HG03280 (cell line): ENCODE results near the gene CCDC107.

ENCODE experiments used
- ATAC-seq: cut with Tn5 transposase; IDR thresholded peaks from one replicate; pipeline ENCODE4 v1.9.1; 2021; ENCODE audit warnings: mild to moderate bottlenecking, moderate library complexity; ENCODE audit not compliant: unreplicated experiment

CCDC107 gene

DNA sequence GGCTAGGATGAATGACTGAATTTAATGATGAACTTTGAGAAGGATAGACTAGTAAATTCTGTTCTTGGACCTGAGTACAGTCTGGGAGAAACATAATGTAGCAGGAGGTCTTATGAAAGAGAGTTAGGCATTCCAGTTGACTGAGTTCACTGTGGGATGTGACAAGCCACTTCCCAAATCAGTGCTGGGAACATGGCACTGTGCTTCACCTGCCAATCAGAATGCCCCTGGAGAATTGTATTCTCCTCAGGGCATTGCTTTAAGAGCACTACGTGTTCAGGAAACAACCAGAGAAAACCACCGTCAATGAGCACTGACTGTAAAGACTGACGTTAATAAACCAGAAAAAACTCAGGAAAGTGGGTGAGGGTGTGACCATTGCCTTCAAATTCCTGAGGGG is 1.2 kb downstream of the CCDC107 start:
- ATAC-seq: no peak

DNA sequence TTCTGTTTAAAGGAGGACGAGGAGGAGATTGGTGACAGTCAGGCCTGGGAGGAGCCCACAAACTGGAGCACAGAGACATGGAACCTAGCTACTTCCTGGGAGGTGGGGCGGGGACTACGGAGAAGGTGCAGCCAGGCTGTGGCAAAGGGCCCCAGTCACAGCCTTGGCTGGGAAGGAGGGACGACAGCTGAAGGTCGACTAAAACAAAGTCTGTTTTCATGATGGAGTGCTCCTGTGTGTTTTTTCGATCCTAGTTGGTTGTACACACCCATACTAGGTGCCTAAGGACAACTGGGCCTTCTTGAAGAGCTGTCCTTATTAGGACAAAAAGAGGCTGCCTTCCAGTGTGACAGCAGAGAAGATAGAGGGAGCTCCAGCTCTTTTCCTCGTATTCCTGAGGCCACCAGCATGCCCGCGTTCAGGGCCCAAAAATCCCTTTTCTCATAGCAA is 2.9 kb downstream of the CCDC107 start:
- ATAC-seq: no peak

DNA sequence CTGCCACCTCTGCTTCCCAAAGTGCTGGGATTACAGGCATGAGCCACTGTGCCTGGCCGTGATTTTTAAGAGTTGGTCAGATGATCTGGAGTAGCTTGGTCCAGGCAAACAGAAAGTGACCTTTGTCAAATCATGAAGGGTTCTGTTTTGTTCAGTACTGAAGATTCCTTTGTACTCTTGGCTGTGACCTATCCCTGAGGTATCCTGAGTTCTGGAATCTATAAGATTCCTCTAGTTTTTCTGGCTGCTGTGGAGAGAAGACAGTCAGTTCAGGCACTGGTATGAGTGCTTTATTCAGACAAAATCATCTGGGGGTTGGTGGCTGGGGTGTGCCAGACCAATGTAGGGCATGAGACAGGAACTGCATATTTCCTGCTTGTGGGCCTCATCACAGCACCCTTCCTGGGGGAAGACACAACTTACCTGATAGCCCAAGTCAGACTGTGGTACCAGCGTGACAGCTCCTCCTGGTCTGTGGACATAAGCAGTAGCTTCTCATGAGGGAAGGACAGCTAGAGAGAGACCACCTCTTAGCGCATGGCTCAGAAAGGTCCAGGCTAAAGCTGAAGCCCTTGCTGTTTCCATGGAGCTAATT is 3.8 kb downstream of the CCDC107 start:
- ATAC-seq: no peak

DNA sequence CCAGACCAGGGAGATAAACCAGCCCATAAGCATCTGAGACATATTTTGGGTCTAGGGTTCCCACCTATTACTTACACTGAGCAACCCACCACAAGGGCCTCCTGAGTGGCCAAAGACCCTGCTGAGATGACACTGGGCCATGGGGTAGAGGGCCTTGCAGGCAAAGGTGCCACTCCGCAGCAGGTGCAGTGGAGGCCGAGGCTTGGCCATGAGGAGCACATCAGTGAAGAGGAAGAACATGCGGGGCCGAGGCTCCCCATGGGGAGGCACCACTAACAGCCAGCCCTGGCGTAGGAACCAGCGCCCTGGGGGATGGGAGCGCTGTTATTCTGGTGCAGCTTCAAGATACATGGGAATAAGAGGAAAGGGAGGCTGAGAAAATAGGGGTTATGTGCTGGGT is 4.3 kb downstream of the CCDC107 start:
- no peak for ATAC-seq

DNA sequence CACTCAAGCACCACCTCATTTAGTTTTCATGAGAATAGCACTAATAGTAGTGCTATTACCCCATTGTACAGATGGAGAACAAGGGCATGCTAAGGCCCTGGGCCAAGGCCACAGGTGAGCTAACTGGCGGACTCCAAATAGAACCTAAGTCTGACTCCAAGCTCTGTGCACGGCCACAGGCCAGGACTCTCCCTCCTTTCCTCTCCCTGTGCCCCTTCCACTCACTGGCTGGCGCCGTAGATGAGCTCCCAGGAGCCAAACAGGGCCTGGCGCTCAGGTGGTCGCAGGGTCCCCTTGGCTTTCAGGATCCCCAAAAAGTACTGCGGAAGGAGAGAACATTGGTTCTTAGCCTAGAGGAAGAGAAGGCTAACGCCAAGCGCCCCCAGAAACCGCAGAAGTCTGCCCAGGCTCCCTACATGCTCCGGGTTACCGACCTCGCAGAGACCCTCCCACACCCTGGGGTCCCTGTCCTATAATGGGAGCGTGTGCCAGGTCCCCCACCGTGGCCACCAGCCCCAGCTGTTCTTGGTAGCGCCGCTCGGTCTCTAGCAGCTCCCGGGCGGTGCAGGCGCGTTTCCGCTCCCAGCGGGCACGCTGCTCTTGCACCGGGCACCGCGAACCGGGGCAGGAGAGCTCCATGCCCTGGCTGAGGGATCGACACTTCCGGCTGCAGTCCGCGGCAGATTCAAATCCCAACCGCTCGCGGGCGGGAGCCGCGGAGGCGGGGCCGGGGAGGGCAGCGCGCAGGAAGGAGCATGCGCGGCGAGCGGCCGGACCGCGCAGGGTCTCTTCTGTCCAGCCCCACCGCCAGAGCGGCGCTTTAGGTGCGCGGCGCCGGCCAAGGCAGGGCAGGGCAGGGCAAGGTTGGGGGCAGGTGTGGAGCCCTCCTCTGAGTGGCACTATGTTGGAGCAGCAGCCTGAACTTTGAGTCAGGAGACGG is 6.7 kb downstream of the CCDC107 start, which contains the start of gene ARHGEF39:
ARHGEF39 (minus strand) TSS at position 665 of the 940 bp plus-strand sequence; CDS start at position 639, 26 bp downstream.
- peak; percentile 79 for ATAC-seq

DNA sequence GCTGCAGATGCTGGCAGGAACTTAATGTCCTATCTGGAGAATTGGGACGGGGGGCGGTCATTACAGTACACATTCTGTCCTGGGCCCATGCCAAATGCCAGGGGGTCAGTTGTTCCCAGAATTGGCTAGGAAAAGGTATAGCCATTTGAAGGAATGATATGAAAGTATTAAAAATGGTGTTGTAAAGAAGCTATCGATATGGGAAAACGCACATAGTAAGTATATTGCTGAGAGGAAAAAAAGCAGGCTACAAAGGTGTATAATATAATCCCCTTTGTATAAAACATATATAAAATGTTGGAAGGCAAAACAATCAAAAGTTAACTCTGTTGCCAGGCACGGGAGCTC is 7.4 kb downstream of the CCDC107 start:
- no peak for ATAC-seq

DNA sequence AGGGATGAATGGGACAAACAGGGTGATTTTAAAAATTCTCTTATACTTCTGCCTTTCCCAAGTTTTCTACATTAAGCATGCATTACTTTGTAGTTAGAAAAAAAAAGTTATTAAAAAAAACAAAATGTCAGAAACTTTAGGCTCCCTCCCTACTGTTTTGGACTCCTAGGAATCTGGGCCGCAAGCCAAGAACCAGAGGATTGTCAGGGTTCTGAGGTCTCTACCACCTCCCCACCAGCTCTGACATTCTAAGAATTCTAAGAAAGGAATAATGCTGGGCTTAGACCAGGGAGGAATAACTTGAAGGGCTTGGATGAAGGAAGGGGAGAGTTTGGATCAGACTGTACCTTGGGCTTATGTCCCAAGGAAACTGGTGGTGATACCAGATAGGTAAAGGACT is 8.0 kb downstream of the CCDC107 start:
- no peak for ATAC-seq

GRCh38 chr9:35666549-35666948 is 8.5 kb downstream of the CCDC107 start:
- no peak for ATAC-seq

DNA sequence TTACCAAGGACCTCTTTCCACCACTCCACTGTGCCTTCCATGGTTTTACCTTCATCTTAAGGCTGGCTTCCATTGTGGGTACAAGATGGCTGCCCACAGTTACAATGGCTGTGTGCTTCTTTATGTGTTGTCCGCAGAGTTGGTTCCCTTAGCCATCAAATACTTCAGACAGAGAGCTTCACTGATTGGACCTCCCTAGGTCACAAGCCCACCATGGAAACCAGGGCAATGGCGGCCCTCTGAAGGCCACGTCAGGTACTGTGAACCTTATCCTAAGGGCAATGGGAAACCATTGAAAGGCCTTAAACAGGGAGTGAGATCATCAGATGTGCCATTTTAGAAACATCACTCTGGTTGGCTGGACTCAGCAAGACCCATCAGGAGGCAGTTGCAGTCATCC is 9.8 kb downstream of the CCDC107 start:
- no peak for ATAC-seq

DNA sequence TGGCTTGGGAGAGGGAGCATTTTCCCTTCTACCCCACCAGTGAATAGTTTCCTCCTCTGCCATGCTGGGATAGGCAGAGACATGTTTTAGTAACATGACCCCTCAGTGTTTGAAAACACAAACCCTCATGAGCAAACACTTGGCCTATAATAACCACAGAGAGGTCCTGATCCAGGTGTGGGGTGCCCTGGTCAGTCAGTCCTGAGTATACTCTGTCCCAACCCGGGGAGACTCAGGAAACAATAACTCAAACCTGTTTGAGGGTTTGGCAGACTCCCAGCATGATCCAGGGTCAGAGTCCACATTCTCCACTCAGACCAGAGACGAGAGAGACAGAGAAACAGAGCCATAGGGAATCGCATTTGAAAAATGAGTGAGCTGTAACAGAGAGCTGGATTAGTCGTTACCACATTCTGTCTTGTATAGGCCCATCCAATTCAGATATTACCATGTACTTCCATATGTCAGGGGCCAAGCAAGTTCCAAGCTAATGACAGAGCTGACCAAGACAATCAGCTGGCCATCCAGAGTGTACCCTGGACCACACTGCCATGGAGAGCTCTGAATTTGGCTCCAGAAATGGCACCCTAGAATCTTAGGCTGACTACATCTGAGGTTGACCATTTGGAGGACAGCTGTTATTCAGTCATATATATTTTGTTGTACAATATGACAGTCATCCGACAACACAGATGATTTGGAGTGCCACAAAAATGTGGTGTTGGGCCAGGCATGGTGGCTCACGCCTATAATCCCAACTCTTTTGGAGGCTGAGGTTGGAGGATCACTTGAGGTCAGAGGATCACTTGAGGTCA is 11.4 kb downstream of the CCDC107 start:
- no peak for ATAC-seq

- ATAC-seq: no peak
Measured at GRCh38 chr9:35673132-35674024, 15.3 kb downstream of the CCDC107 start, which contains the start of gene CA9. Gene CA9, plus strand, starts transcription at chr9:35673928. Its CDS starts 32 bp downstream, at chr9:35673960.

- ATAC-seq: no peak
Measured at GRCh38 chr9:35674025-35674361, 15.9 kb downstream of the CCDC107 start.

DNA sequence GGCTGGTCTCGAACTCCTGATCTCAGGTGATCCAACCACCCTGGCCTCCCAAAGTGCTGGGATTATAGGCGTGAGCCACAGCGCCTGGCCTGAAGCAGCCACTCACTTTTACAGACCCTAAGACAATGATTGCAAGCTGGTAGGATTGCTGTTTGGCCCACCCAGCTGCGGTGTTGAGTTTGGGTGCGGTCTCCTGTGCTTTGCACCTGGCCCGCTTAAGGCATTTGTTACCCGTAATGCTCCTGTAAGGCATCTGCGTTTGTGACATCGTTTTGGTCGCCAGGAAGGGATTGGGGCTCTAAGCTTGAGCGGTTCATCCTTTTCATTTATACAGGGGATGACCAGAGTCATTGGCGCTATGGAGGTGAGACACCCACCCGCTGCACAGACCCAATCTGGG is 17.1 kb downstream of the CCDC107 start:
- no peak for ATAC-seq

DNA sequence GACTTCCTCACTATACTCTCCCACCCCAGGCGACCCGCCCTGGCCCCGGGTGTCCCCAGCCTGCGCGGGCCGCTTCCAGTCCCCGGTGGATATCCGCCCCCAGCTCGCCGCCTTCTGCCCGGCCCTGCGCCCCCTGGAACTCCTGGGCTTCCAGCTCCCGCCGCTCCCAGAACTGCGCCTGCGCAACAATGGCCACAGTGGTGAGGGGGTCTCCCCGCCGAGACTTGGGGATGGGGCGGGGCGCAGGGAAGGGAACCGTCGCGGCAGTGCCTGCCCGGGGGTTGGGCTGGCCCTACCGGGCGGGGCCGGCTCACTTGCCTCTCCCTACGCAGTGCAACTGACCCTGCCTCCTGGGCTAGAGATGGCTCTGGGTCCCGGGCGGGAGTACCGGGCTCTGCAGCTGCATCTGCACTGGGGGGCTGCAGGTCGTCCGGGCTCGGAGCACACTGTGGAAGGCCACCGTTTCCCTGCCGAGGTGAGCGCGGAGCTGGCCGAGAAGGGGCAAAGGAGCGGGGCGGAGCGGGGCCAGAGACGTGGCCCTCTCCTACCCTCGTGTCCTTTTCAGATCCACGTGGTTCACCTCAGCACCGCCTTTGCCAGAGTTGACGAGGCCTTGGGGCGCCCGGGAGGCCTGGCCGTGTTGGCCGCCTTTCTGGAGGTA is 17.8 kb downstream of the CCDC107 start:
- no peak for ATAC-seq

- ATAC-seq: no peak
Measured at GRCh38 chr9:35679091-35679490, 21.0 kb downstream of the CCDC107 start.

DNA sequence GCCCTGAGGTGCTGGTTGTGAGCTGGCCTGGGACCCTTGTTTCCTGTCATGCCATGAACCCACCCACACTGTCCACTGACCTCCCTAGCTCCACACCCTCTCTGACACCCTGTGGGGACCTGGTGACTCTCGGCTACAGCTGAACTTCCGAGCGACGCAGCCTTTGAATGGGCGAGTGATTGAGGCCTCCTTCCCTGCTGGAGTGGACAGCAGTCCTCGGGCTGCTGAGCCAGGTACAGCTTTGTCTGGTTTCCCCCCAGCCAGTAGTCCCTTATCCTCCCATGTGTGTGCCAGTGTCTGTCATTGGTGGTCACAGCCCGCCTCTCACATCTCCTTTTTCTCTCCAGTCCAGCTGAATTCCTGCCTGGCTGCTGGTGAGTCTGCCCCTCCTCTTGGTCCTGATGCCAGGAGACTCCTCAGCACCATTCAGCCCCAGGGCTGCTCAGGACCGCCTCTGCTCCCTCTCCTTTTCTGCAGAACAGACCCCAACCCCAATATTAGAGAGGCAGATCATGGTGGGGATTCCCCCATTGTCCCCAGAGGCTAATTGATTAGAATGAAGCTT is 21.8 kb downstream of the CCDC107 start:
- no peak for ATAC-seq

DNA sequence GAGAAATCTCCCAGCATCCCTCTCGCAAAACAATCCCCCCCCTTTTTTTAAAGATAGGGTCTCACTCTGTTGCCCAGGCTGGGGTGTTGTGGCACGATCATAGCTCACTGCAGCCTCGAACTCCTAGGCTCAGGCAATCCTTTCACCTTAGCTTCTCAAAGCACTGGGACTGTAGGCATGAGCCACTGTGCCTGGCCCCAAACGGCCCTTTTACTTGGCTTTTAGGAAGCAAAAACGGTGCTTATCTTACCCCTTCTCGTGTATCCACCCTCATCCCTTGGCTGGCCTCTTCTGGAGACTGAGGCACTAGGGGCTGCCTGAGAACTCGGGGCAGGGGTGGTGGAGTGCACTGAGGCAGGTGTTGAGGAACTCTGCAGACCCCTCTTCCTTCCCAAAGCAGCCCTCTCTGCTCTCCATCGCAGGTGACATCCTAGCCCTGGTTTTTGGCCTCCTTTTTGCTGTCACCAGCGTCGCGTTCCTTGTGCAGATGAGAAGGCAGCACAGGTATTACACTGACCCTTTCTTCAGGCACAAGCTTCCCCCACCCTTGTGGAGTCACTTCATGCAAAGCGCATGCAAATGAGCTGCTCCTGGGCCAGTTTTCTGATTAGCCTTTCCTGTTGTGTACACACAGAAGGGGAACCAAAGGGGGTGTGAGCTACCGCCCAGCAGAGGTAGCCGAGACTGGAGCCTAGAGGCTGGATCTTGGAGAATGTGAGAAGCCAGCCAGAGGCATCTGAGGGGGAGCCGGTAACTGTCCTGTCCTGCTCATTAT is 22.4 kb downstream of the CCDC107 start:
- peak; percentile 47 for ATAC-seq

DNA sequence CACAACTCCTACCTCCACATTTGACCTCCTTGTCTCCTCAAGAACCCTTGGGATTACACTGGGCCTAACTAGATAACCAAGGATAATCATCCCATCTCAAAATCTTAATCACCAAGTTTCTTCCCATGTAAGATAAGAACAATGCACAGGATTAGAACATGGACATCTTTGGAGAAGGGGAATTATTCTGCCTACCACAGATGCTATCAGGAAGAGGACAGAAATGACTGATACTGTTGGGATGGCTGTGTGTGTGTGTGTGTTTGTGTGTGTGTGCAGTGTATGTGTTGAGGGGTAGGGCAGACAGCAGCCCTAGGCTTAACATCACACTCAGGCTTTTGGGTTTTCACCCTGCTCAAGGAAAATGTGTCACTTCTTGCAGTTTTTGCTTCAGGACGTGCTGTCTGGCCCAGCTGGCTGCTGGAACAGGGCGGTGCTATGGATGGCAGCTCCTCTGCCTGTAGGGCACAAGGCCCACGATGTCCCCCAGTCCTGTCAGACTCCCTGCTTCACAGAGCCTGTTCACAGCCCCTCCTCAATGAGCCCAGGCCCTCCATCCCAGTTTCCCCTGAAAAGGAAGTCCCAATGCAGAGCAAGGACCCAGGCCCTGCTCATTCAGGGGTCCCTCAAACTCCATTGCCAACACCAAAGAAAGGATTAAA is 23.4 kb downstream of the CCDC107 start:
- ATAC-seq: no peak
